Measurements from ENCODE around the gene CX3CL1.
"Not testable (repeated sequence)": the region's sequence is repeated elsewhere in the genome, so short reads cannot be mapped to it uniquely, and the experiment has no call there.

CX3CL1 gene

DNA sequence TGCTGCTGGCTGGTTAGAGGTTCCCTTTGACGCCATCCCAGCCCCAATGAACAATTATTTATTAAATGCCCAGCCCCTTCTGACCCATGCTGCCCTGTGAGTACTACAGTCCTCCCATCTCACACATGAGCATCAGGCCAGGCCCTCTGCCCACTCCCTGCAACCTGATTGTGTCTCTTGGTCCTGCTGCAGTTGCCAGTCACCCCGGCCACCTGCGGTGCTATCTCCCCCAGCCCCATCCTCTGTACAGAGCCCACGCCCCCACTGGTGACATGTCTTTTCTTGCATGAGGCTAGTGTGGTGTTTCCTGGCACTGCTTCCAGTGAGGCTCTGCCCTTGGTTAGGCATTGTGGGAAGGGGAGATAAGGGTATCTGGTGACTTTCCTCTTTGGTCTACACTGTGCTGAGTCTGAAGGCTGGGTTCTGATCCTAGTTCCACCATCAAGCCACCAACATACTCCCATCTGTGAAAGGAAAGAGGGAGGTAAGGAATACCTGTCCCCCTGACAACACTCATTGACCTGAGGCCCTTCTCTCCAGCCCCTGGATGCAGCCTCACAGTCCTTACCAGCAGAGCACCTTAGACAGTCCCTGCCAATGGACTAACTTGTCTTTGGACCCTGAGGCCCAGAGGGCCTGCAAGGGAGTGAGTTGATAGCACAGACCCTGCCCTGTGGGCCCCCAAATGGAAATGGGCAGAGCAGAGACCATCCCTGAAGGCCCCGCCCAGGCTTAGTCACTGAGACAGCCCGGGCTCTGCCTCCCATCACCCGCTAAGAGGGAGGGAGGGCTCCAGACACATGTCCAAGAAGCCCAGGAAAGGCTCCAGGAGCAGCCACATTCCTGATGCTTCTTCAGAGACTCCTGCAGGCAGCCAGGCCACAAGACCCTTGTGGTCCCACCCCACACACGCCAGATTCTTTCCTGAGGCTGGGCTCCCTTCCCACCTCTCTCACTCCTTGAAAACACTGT, 11.3 kb downstream of the CX3CL1 start:
- no peak for DNase-seq

DNA sequence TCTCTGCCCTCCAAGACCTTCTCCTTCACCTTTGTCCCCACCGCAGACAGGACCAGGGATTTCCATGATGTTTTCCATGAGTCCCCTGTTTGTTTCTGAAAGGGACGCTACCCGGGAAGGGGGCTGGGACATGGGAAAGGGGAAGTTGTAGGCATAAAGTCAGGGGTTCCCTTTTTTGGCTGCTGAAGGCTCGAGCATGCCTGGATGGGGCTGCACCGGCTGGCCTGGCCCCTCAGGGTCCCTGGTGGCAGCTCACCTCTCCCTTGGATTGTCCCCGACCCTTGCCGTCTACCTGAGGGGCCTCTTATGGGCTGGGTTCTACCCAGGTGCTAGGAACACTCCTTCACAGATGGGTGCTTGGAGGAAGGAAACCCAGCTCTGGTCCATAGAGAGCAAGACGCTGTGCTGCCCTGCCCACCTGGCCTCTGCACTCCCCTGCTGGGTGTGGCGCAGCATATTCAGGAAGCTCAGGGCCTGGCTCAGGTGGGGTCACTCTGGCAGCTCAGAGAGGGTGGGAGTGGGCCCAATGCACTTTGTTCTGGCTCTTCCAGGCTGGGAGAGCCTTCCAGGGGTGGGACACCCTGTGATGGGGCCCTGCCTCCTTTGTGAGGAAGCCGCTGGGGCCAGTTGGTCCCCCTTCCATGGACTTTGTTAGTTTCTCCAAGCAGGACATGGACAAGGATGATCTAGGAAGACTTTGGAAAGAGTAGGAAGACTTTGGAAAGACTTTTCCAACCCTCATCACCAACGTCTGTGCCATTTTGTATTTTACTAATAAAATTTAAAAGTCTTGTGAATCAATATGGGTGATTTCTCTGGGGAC, 12.2 kb downstream of the CX3CL1 start:
- DNase-seq: no peak

- no peak for DNase-seq
Observed at GRCh38 chr16:57385083-57385482, 12.8 kb downstream of the CX3CL1 start.

GRCh38 chr16:57386381-57386951, 14.2 kb downstream of the CX3CL1 start:
- no peak for DNase-seq

GRCh38 chr16:57387598-57388354, 15.5 kb downstream of the CX3CL1 start:
- DNase-seq: no peak

DNA sequence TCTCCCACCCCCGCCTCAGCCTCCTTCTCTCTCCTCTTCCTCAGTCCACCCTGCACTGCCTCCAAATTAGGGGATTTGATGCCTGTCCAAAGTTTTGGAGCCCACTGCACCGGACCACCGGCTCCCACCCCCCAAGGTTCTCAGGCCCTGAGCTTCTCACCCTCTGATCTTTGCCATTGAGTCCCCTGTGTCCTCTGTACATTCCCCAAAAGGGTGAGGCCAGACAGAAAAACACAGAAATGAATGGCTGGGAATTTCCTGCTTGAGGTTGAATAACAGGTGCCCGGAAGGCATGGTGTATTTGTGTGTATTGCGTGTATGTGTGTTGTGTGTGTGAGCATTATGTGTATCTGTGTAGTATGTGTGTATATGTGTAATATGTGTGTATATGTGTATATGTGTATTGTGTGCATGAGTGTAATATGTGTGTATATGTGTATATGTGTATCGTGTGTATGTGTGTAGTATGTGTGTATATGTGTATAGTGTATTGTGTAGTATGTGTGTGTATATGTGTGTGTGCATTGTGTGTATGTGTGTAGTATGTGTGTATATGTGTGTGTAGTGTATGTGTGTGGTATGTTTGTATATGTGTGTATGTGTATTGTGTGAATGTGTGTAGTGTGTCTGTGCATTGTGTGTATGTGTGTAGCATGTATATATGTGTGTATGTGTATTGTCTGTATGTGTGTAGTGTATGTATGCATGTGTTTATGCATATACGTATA, 16.2 kb downstream of the CX3CL1 start:
- DNase-seq: no peak

DNA sequence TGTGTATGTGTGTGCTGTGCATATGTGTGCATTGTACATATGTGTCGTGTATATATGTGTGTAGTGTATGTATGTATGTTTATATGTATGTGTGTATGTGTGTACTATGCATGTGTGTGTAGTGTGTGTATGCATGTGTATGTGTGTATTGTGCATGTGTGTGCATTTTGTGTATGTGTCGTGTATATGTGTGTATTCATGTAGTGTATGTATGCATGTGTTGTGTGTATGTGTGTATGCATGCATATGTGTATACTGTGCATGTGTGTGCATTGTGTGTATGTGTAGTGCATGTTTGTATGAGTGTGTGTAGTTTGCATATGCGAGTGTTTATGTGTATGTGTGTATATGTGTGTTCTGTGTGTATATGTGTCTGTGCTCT, 16.8 kb downstream of the CX3CL1 start:
- DNase-seq: no peak

- DNase-seq: no peak
Observed at GRCh38 chr16:57390636-57391295, 18.5 kb downstream of the CX3CL1 start.

GRCh38 chr16:57391300-57391699, 19.0 kb downstream of the CX3CL1 start:
- DNase-seq: no peak

- no peak for DNase-seq
Observed at GRCh38 chr16:57391708-57392107, 19.4 kb downstream of the CX3CL1 start.

DNA sequence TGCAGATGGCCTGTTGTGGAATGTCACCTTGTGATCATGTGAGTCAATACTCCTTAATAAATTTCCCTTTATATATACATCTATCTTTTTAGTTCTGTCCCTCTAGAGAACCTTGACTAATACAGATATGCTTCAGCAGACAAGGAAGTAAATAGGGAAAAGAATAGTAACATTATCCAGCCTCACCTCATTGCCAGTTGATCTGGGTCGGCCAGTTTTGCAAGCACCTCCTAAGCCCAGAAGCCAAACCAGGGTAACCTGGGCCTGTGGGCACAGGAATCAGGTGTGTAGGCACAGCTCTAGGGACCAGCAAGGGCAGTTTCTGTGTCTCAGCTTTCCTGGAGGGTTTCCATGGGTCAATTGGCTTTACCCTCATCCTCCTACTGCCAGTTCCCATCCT, 20.4 kb downstream of the CX3CL1 start:
- no peak for DNase-seq

GRCh38 chr16:57394444-57394843, 22.2 kb downstream of the CX3CL1 start:
- DNase-seq: no peak

- DNase-seq: no peak
Observed at GRCh38 chr16:57395026-57395425, 22.7 kb downstream of the CX3CL1 start.

DNA sequence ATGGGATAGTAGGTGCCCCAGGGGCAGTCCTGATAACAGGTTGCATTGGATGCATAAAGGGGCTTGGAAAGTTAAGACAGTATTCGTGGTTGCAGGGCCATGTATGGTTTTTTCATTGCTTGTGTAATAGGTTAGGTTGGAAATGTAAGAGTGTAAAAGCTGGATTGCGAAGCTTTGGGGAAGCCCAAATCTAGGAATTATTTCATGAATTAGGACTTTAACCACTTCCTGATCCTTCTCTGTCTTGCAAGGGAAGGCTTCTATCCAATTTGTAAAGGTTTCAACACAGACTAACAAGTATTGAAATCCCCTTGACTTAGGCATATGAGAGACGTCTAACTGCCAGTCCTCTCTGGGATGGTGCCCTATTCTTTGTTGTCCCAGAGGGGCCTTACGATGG, 24.5 kb downstream of the CX3CL1 start:
- DNase-seq: no peak

- DNase-seq: not testable (repeated sequence)
Observed at GRCh38 chr16:57397493-57397892, 25.2 kb downstream of the CX3CL1 start.

- DNase-seq: no peak
Observed at GRCh38 chr16:57401943-57402640, 29.8 kb downstream of the CX3CL1 start.

GRCh38 chr16:57403965-57404817, 31.9 kb downstream of the CX3CL1 start, which contains the start of gene CCL17:
TSS of gene CCL17 (plus strand) at chr16:57404767. CDS start at chr16:57413933, 9,166 bp downstream.
- no peak for DNase-seq

- no peak for DNase-seq
Observed at GRCh38 chr16:57405097-57405496, 32.8 kb downstream of the CX3CL1 start.

GRCh38 chr16:57406881-57407280, 34.6 kb downstream of the CX3CL1 start:
- no peak for DNase-seq
